Measurements from ENCODE around the gene SLC1A1. TPM values are rescaled to one million over a fixed set of nuclear protein-coding genes. Genes with fewer than 3 reads are reported as not detected.

Gene SLC1A1
- total RNA-seq, 2 experiments from 2014 or later, result not detected

DNA sequence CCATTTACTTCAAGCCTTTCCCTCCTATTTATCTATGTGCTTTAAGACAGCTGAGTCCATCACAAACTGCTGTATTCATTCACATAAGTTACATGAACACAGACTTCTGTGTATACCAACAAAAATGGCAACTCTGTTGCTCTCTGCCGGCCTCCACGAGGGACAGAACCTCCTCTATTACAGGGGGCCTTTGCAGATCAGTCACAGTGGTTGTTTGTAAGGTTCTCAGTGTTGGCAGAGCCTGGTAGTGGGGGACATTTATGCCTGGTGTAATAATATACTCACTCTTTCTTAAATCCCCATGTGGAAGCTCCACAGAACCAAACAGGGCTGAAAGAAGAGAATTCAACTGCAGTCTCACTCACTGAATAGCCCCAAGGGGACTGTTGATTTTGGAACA lies 76.5 kb downstream of the SLC1A1 start:
- H3K4me1 ChIP-seq (ENCODE audit: insufficient read depth, low read length, poor library complexity, severe bottlenecking), result no peaks in the 10 kb centered on the region
- H2AFZ ChIP-seq (ENCODE audit: low read length), result no peak overlapping the region
- intact Hi-C loops (cut with micrococcal nuclease; ENCODE audit: unreplicated experiment), result no loop called here
- H3K79me2 ChIP-seq (ENCODE audit: insufficient read depth, low read depth, low read length), result no peaks in the 10 kb centered on the region
- no peak overlapping the region for H3K4me2 ChIP-seq (ENCODE audit: low read length)
- no peak overlapping the region for H3K27ac ChIP-seq (ENCODE audit: low read depth, low read length, poor library complexity, severe bottlenecking)
- ChIA-PET CTCF (ENCODE audit: unreplicated experiment) (no interaction called here), POLR2A (interaction anchor here (0.7 kb wide), 1 partner anchor 12 kb away, joined by 3 read pairs; no protein-coding TSS in a partner anchor)
- no peak overlapping the region for H3K4me3 ChIP-seq (ENCODE audit: low read depth, low read length, poor library complexity, severe bottlenecking)
- no TSS peak for BruUV-seq (replicated peaks)
- no peak for DNase-seq (ENCODE audit: low spot score)
- H3K9me2 ChIP-seq (ENCODE audit: insufficient read depth, low read length), result no peaks in the 10 kb centered on the region
- no peaks in the 10 kb centered on the region for H3K9me3 ChIP-seq (ENCODE audit: low read length)
- no peaks in the 10 kb centered on the region for H4K20me1 ChIP-seq (ENCODE audit: insufficient read depth, low read length)
- H3K36me3 ChIP-seq (ENCODE audit: insufficient read depth, low read length), result no peaks in the 10 kb centered on the region
- no peak for TF ChIP-seq EZH2phosphoT487 (IDR thresholded peaks at IDR 0.05; ENCODE audit: borderline replicate concordance, low read depth, low read length)
- TF ChIP-seq, protein P1, sequence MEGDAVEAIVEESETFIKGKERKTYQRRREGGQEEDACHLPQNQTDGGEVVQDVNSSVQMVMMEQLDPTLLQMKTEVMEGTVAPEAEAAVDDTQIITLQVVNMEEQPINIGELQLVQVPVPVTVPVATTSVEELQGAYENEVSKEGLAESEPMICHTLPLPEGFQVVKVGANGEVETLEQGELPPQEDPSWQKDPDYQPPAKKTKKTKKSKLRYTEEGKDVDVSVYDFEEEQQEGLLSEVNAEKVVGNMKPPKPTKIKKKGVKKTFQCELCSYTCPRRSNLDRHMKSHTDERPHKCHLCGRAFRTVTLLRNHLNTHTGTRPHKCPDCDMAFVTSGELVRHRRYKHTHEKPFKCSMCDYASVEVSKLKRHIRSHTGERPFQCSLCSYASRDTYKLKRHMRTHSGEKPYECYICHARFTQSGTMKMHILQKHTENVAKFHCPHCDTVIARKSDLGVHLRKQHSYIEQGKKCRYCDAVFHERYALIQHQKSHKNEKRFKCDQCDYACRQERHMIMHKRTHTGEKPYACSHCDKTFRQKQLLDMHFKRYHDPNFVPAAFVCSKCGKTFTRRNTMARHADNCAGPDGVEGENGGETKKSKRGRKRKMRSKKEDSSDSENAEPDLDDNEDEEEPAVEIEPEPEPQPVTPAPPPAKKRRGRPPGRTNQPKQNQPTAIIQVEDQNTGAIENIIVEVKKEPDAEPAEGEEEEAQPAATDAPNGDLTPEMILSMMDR (conservative IDR thresholded peaks at IDR 0.05; ENCODE audit: low read length), result no peak

DNA sequence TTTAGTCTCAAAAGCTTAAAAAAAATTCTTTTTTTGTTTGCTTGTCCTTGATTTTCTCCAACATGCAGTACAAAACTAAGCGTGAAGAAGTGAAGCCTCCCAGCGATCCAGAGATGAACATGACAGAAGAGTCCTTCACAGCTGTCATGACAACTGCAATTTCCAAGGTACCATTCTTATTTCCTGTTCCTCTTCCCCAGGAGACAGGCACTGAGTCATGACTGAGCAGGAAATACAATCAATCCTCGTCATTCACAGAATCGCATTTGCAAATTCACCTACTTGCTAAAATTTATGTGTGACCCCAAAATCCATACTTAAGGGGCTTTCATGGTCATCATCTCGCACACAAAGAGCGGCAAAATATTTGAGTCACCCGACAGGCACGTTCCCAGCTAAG lies 77.3 kb downstream of the SLC1A1 start:
- Histone ChIP-seq H2AFZ (ENCODE audit: low read length) (no peak overlapping the region), H3K4me3 (ENCODE audit: low read depth, low read length, poor library complexity, severe bottlenecking) (no peak overlapping the region), H3K36me3 (ENCODE audit: insufficient read depth, low read length) (no peaks in the 10 kb centered on the region), H3K9me2 (ENCODE audit: insufficient read depth, low read length) (no peaks in the 10 kb centered on the region), H3K4me2 (ENCODE audit: low read length) (no peak overlapping the region), H3K4me1 (ENCODE audit: insufficient read depth, low read length, poor library complexity, severe bottlenecking) (no peaks in the 10 kb centered on the region), H3K79me2 (ENCODE audit: insufficient read depth, low read depth, low read length) (no peaks in the 10 kb centered on the region), H3K9me3 (ENCODE audit: low read length) (no peaks in the 10 kb centered on the region), H4K20me1 (ENCODE audit: insufficient read depth, low read length) (no peaks in the 10 kb centered on the region), H3K27ac (ENCODE audit: low read depth, low read length, poor library complexity, severe bottlenecking) (no peak overlapping the region)
- CTCF ChIA-PET (ENCODE audit: unreplicated experiment), result no interaction called here
- BruUV-seq (replicated peaks), result no TSS peak
- TF ChIP-seq, protein P1 (conservative IDR thresholded peaks at IDR 0.05; ENCODE audit: low read length), result no peak
- no peak for TF ChIP-seq EZH2phosphoT487 (IDR thresholded peaks at IDR 0.05; ENCODE audit: borderline replicate concordance, low read depth, low read length)
- intact Hi-C loops (cut with micrococcal nuclease; ENCODE audit: unreplicated experiment), result no loop called here
- POLR2A ChIA-PET, result no interaction called here
- no peak for DNase-seq (ENCODE audit: low spot score)

DNA sequence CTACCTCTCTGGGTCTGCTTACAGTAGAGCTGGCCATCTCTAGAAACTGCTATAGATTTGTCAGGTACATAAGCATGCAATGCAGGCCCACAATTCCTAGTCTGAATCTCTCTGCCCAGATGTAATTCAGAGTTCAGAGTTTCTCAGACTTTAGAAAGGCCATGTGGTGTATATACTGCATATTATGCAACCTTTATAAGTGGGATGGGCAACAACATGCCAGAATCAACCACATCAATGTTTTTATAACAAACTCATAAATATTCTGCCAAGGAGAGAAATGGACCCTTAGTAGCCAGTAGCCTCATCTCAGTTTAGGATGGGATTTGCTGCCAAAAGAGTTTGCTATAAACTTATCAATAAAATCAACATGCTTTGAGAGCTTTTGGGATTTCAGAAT lies 78.8 kb downstream of the SLC1A1 start:
- H3K9me2 ChIP-seq (ENCODE audit: insufficient read depth, low read length), result no peaks in the 10 kb centered on the region
- no peaks in the 10 kb centered on the region for H3K9me3 ChIP-seq (ENCODE audit: low read length)
- no peak overlapping the region for H3K4me2 ChIP-seq (ENCODE audit: low read length)
- DNase-seq (ENCODE audit: low spot score), result no peak
- no peak for TF ChIP-seq EZH2phosphoT487 (IDR thresholded peaks at IDR 0.05; ENCODE audit: borderline replicate concordance, low read depth, low read length)
- TF ChIP-seq, protein P1 (conservative IDR thresholded peaks at IDR 0.05; ENCODE audit: low read length), result no peak
- ChIA-PET POLR2A (no interaction called here), CTCF (ENCODE audit: unreplicated experiment) (no interaction called here)
- intact Hi-C loops (cut with micrococcal nuclease; ENCODE audit: unreplicated experiment), result no loop called here
- H3K36me3 ChIP-seq (ENCODE audit: insufficient read depth, low read length), result no peaks in the 10 kb centered on the region
- H4K20me1 ChIP-seq (ENCODE audit: insufficient read depth, low read length), result no peaks in the 10 kb centered on the region
- H3K79me2 ChIP-seq (ENCODE audit: insufficient read depth, low read depth, low read length), result no peaks in the 10 kb centered on the region
- no peak overlapping the region for H3K27ac ChIP-seq (ENCODE audit: low read depth, low read length, poor library complexity, severe bottlenecking)
- no peak overlapping the region for H2AFZ ChIP-seq (ENCODE audit: low read length)
- no TSS peak for BruUV-seq (replicated peaks)
- H3K4me1 ChIP-seq (ENCODE audit: insufficient read depth, low read length, poor library complexity, severe bottlenecking), result no peaks in the 10 kb centered on the region
- H3K4me3 ChIP-seq (ENCODE audit: low read depth, low read length, poor library complexity, severe bottlenecking), result no peak overlapping the region
